ENCODE results near the gene SLC25A29.
"Not testable (repeated sequence)": the region's sequence is repeated elsewhere in the genome, so short reads cannot be mapped to it uniquely, and the experiment has no call there.

- not testable (repeated sequence) for TF ChIP-seq MXI1 (IDR thresholded peaks at IDR 0.05; ENCODE audit: borderline replicate concordance, low read depth, low read length); BHLHE40 (IDR thresholded peaks at IDR 0.05; ENCODE audit: low read depth, low read length); POLR2A (IDR thresholded peaks at IDR 0.05; ENCODE audit: low read depth, low read length); RFX5 (IDR thresholded peaks at IDR 0.05; ENCODE audit: low read depth, low read length); FOS (IDR thresholded peaks at IDR 0.05; ENCODE audit: low read depth, low read length); RCOR1 (IDR thresholded peaks at IDR 0.05; ENCODE audit: insufficient replicate concordance, low read length); RAD21 (IDR thresholded peaks at IDR 0.05; ENCODE audit: low read length); MAZ (IDR thresholded peaks at IDR 0.05; ENCODE audit: borderline replicate concordance, low read depth, low read length); MAFK (IDR thresholded peaks at IDR 0.05; ENCODE audit: low read depth, low read length); CHD1 (IDR thresholded peaks at IDR 0.05; ENCODE audit: low read depth, low read length)
- TF ChIP-seq, protein P1, sequence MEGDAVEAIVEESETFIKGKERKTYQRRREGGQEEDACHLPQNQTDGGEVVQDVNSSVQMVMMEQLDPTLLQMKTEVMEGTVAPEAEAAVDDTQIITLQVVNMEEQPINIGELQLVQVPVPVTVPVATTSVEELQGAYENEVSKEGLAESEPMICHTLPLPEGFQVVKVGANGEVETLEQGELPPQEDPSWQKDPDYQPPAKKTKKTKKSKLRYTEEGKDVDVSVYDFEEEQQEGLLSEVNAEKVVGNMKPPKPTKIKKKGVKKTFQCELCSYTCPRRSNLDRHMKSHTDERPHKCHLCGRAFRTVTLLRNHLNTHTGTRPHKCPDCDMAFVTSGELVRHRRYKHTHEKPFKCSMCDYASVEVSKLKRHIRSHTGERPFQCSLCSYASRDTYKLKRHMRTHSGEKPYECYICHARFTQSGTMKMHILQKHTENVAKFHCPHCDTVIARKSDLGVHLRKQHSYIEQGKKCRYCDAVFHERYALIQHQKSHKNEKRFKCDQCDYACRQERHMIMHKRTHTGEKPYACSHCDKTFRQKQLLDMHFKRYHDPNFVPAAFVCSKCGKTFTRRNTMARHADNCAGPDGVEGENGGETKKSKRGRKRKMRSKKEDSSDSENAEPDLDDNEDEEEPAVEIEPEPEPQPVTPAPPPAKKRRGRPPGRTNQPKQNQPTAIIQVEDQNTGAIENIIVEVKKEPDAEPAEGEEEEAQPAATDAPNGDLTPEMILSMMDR (conservative IDR thresholded peaks at IDR 0.05; ENCODE audit: low read depth, low read length) = not testable (repeated sequence)
- TF ChIP-seq, protein P2, sequence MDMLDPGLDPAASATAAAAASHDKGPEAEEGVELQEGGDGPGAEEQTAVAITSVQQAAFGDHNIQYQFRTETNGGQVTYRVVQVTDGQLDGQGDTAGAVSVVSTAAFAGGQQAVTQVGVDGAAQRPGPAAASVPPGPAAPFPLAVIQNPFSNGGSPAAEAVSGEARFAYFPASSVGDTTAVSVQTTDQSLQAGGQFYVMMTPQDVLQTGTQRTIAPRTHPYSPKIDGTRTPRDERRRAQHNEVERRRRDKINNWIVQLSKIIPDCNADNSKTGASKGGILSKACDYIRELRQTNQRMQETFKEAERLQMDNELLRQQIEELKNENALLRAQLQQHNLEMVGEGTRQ (IDR thresholded peaks at IDR 0.05; ENCODE audit: low read depth, low read length) = not testable (repeated sequence)
- TF ChIP-seq, protein P3, sequence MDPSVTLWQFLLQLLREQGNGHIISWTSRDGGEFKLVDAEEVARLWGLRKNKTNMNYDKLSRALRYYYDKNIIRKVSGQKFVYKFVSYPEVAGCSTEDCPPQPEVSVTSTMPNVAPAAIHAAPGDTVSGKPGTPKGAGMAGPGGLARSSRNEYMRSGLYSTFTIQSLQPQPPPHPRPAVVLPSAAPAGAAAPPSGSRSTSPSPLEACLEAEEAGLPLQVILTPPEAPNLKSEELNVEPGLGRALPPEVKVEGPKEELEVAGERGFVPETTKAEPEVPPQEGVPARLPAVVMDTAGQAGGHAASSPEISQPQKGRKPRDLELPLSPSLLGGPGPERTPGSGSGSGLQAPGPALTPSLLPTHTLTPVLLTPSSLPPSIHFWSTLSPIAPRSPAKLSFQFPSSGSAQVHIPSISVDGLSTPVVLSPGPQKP (IDR thresholded peaks at IDR 0.05; ENCODE audit: borderline replicate concordance, low read depth, low read length) = not testable (repeated sequence)
These were observed 6.0 kb upstream of the SLC25A29 start for GRCh38 chr14:100312110-100312876.

Data from IMR-90 (cell line).